Measurements from ENCODE around the gene IFNA7. TPM values are rescaled to one million over a fixed set of nuclear protein-coding genes. Genes with fewer than 3 reads are reported as not detected.

IFNA7 gene
- polyA plus RNA-seq, 2 of the 4 experiments (the other 2 are of a cell fraction): not detected

DNA sequence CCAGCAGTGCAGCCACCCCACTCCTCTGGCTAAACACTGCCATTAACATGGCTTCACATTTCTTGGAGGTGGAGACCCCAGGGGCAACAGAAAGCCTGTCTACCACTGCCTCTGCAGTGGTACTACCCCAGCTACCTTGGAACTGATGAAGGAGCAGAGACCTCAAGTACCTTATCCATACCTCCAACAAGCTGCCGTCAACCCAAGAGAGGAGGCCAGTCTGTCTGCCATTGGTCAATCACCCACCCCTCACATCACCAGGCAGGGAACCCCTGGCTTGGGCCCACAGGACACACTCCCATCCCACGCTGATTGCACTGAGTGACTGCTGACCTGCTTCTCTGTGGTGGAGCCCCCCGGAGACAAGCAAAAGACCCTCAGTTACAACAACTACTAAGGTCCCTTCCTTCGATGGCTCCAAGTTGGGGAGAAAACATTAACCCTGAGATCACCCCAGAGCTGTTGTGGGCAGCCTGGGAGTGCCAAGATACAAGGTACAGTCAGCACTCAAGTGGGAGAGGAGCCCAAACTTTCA lies 32.2 kb upstream of the IFNA7 start:
- TF ChIP-seq, protein P1, sequence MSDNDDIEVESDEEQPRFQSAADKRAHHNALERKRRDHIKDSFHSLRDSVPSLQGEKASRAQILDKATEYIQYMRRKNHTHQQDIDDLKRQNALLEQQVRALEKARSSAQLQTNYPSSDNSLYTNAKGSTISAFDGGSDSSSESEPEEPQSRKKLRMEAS (IDR thresholded peaks at IDR 0.05): no peak
- TF ChIP-seq ZNF302 (CRISPR knock-in tag; IDR thresholded peaks at IDR 0.05) (no peak), FOSB (CRISPR knock-in tag; IDR thresholded peaks at IDR 0.05) (no peak), CTCF (IDR thresholded peaks at IDR 0.05) (no peak), HOXA7 (CRISPR knock-in tag; IDR thresholded peaks at IDR 0.05) (no peak), MYC (IDR thresholded peaks at IDR 0.05; ENCODE audit: borderline replicate concordance, low read length) (no peak), HEYL (CRISPR knock-in tag; IDR thresholded peaks at IDR 0.05) (no peak), ESRRA (IDR thresholded peaks at IDR 0.05; ENCODE audit: borderline replicate concordance, low read length) (no peak), TP53 (CRISPR knock-in tag; IDR thresholded peaks at IDR 0.05) (no peak), FOXS1 (CRISPR knock-in tag; IDR thresholded peaks at IDR 0.05) (no peak), CBX8 (IDR thresholded peaks at IDR 0.05) (no peak), ZC3H11A (IDR thresholded peaks at IDR 0.05) (no peak), CBX2 (IDR thresholded peaks at IDR 0.05; ENCODE audit: borderline replicate concordance, low read depth) (no peak), JUNB (IDR thresholded peaks at IDR 0.05) (no peak)
- TF ChIP-seq, protein P2, sequence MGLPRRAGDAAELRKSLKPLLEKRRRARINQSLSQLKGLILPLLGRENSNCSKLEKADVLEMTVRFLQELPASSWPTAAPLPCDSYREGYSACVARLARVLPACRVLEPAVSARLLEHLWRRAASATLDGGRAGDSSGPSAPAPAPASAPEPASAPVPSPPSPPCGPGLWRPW (IDR thresholded peaks at IDR 0.05): no peak
- TF ChIP-seq, protein P3, sequence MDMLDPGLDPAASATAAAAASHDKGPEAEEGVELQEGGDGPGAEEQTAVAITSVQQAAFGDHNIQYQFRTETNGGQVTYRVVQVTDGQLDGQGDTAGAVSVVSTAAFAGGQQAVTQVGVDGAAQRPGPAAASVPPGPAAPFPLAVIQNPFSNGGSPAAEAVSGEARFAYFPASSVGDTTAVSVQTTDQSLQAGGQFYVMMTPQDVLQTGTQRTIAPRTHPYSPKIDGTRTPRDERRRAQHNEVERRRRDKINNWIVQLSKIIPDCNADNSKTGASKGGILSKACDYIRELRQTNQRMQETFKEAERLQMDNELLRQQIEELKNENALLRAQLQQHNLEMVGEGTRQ (IDR thresholded peaks at IDR 0.05): no peak
- TF ChIP-seq, protein P4, sequence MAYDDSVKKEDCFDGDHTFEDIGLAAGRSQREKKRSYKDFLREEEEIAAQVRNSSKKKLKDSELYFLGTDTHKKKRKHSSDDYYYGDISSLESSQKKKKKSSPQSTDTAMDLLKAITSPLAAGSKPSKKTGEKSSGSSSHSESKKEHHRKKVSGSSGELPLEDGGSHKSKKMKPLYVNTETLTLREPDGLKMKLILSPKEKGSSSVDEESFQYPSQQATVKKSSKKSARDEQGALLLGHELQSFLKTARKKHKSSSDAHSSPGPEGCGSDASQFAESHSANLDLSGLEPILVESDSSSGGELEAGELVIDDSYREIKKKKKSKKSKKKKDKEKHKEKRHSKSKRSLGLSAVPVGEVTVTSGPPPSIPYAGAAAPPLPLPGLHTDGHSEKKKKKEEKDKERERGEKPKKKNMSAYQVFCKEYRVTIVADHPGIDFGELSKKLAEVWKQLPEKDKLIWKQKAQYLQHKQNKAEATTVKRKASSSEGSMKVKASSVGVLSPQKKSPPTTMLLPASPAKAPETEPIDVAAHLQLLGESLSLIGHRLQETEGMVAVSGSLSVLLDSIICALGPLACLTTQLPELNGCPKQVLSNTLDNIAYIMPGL (CRISPR knock-in tag; IDR thresholded peaks at IDR 0.05; ENCODE audit: borderline replicate concordance): no peak
- CTCF ChIA-PET: interaction anchor here (0.6 to 1.9 kb wide), 3 partner anchors 10 to 361 kb away, joined by 3 to 5 read pairs (median 4); no protein-coding TSS in a partner anchor
- H3K27ac ChIP-seq: no peak overlapping the region

DNA sequence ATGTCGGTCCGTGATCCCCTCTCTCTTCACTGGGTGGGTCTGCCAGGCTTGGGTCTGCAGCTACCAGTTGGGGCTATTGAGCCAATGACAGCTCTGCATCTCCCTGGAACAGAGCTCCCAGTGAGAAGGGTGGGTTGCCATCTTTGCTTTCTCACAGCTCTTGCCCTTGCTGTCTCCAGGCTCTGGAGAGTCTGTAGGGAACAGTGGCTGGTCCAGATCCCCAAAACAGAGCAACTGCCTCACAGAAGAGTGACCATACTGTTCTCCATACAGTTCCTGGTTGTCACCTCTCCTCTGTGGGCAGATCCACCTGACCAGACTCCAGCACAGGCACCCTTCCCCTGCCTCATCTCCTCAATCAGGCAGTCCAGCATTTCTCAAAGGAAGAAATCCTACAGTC lies 31.3 kb upstream of the IFNA7 start:
- no peak for TF ChIP-seq CEBPB (IDR thresholded peaks at IDR 0.05)
- TF ChIP-seq, protein P4 (CRISPR knock-in tag; IDR thresholded peaks at IDR 0.05; ENCODE audit: borderline replicate concordance): no peak
- Histone ChIP-seq H3K4me1 (no peaks in the 10 kb centered on the region), H3K4me2 (no peak overlapping the region), H3K4me3 (no peak overlapping the region), H3K9me3 (no peaks in the 10 kb centered on the region), H3K27ac (no peak overlapping the region)
- ATAC-seq (no peak), DNase-seq (ENCODE audit: low read depth in 1 of 2, low spot score in 1 of 2) (no peak), FAIRE-seq (no peak)
- WGBS (ENCODE audit: missing lambda C conversion rate): no CpG with 5 or more reads among the region's 2 CpGs
- ChIA-PET POLR2A (no interaction called here), CTCF (no interaction called here)

More for the DNA sequence above, 32.2 kb upstream of the IFNA7 start:
- H3K4me3 ChIP-seq: no peak overlapping the region
- no peak for ATAC-seq
- no peaks in the 10 kb centered on the region for H3K4me1 ChIP-seq
- no peak overlapping the region for H3K4me2 ChIP-seq
- 40% methylated on average over 3 of the region's 4 CpGs for WGBS (ENCODE audit: missing lambda C conversion rate)
- FAIRE-seq: no peak
- no peaks in the 10 kb centered on the region for H3K9me3 ChIP-seq
- POLR2A ChIA-PET: no interaction called here
- DNase-seq (ENCODE audit: low read depth in 1 of 2, low spot score in 1 of 2): no peak
